Activated naive CD8-positive, alpha-beta T cell treated with anti-CD3 and anti-CD28 coated beads for 36 hours (primary cell): ENCODE results near the gene CISD1. TPM values are rescaled to one million over a fixed set of nuclear protein-coding genes. Genes with fewer than 3 reads are reported as not detected.

Source experiments
- DNase-seq: peaks from one replicate; pipeline ENCODE4 v3.0.0; 2021
- H3K27ac Mint-ChIP-seq: one replicate; pipeline ENCODE4 v1.8.0; 2022; ENCODE audit warnings: mild to moderate bottlenecking, moderate library complexity, mixed read lengths
- H3K27me3 Mint-ChIP-seq: one replicate; pipeline ENCODE4 v1.8.0; 2022; ENCODE audit warnings: mild to moderate bottlenecking, mixed read lengths
- H3K36me3 Mint-ChIP-seq: one replicate; pipeline ENCODE4 v1.8.0; 2021; ENCODE audit warnings: mild to moderate bottlenecking, mixed read lengths
- H3K4me1 Mint-ChIP-seq: one replicate; pipeline ENCODE4 v1.8.0; 2021; ENCODE audit warnings: mixed read lengths
- H3K4me3 Mint-ChIP-seq: one replicate; pipeline ENCODE4 v1.8.0; 2022; ENCODE audit warnings: mild to moderate bottlenecking, moderate library complexity, mixed read lengths
- H3K9me3 Mint-ChIP-seq: one replicate; pipeline ENCODE4 v1.8.0; 2022; ENCODE audit warnings: mixed read lengths
- total RNA-seq, 2 experiments: library from RNA; stranded (reverse); gene quantifications; one replicate each; pipeline ENCODE4 v1.2.3, GENCODE V29; 2021

CISD1 gene
- total RNA-seq, 2 experiments from 2014 or later, result 65.0 to 65.4 TPM

- H3K4me1 Mint-ChIP-seq, result peaks cover 46% of the 10 kb centered on the region
- peaks cover 9% of the 10 kb centered on the region for H3K9me3 Mint-ChIP-seq
- H3K36me3 Mint-ChIP-seq, result peaks cover 41% of the 10 kb centered on the region
- H3K27ac Mint-ChIP-seq, result peak overlapping the region; percentile 20
- no peak overlapping the region for H3K4me3 Mint-ChIP-seq
- no peaks in the 10 kb centered on the region for H3K27me3 Mint-ChIP-seq
- DNase-seq, result no peak
These were observed 9.5 kb downstream of the CISD1 start for GRCh38 chr10:58278274-58278961.

GRCh38 chr10:58278962-58279307 lies 10.0 kb downstream of the CISD1 start:
- Mint-ChIP-seq H3K27me3 (no peaks in the 10 kb centered on the region), H3K36me3 (peaks cover 42% of the 10 kb centered on the region), H3K4me1 (peaks cover 46% of the 10 kb centered on the region), H3K4me3 (no peak overlapping the region), H3K27ac (no peak overlapping the region), H3K9me3 (peaks cover 9% of the 10 kb centered on the region)
- DNase-seq, result no peak

DNA sequence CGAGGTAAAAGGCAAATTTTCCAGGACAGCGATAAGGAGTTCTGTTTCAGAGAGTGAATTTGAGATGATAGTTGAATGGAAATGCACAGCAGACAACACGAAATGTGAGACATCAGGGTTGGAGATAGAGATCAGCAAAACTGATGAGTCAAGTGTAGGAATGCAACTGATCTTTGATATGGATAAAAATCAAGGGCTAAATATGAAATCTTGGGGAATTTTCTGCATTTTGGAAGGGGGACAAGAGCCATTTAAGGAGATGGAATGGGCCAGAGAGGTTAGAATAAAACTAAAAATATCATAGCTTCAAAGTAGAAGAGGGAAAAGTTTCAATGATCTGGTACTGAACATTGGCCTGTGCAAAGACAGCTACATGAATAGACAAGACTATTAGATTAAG lies 11.5 kb downstream of the CISD1 start:
- Mint-ChIP-seq H3K4me1 (peaks cover 40% of the 10 kb centered on the region), H3K27me3 (no peaks in the 10 kb centered on the region), H3K27ac (peak overlapping the region; percentile 86), H3K9me3 (peaks cover 9% of the 10 kb centered on the region), H3K4me3 (no peak overlapping the region), H3K36me3 (peaks cover 42% of the 10 kb centered on the region)
- no peak for DNase-seq

GRCh38 chr10:58281092-58281752 lies 12.3 kb downstream of the CISD1 start:
- Mint-ChIP-seq H3K9me3 (peaks cover 9% of the 10 kb centered on the region), H3K27me3 (no peaks in the 10 kb centered on the region), H3K4me1 (peaks cover 40% of the 10 kb centered on the region), H3K27ac (peak overlapping the region; percentile 86), H3K4me3 (no peak overlapping the region), H3K36me3 (peaks cover 42% of the 10 kb centered on the region)
- DNase-seq, result no peak

DNA sequence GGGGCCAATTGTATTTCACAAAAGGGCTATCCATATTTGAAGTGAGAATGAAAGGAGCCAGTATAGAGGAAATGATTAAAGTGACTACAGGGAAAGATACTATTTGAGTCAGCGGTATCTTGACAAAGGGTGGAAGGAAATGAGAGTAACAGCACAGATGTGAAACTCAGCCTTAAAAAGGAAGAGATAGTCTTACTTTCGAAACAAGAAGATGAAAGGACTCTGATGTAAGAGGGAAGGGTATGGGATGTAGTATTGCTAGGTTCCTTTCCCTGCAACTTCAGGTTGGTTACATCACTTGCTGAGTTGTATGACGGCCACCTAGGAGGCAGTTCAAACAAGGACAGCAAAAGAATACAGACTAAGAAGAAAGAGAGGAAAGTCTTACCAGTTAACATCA lies 13.7 kb downstream of the CISD1 start:
- H3K27me3 Mint-ChIP-seq, result no peaks in the 10 kb centered on the region
- peaks cover 38% of the 10 kb centered on the region for H3K36me3 Mint-ChIP-seq
- H3K4me3 Mint-ChIP-seq, result peak overlapping the region; percentile 50
- H3K9me3 Mint-ChIP-seq, result peaks cover 9% of the 10 kb centered on the region
- peak; percentile 24 for DNase-seq
- peak overlapping the region; percentile 86 for H3K27ac Mint-ChIP-seq
- peaks cover 40% of the 10 kb centered on the region for H3K4me1 Mint-ChIP-seq

DNA sequence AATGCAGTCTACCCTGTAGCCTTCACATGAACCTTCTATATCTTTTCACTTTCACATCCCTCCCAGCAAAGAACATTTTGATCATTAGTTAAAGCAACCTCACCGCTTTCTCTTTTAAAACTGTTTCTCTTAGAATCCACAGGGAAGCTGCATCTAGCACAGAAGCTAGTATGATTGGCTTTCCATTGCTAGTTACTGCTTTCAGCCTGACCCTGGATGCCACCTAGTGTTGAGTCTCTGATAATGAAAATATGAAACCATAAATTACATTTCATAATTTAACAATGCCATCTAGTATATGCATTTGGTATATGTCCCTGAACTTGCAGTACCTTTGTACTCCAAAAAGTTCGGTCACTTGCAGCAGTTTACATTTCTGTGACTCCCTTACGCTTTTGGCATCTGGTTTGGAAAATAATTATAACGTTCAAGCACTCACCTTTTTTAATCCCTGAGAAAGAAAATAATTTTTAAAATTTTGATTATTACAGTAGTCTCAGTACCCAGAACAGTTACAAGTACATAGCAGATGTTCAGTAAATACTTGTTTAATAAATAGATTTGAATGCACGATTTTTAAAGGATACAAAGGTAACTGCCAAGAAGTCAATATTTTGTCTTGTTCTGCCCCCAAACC lies 22.7 kb downstream of the CISD1 start:
- peak overlapping the region; percentile 66 for H3K27ac Mint-ChIP-seq
- no peak overlapping the region for H3K4me3 Mint-ChIP-seq
- peaks cover 13% of the 10 kb centered on the region for H3K36me3 Mint-ChIP-seq
- H3K4me1 Mint-ChIP-seq, result peaks cover 5% of the 10 kb centered on the region
- no peaks in the 10 kb centered on the region for H3K27me3 Mint-ChIP-seq
- no peaks in the 10 kb centered on the region for H3K9me3 Mint-ChIP-seq
- DNase-seq, result peak; percentile 13

DNA sequence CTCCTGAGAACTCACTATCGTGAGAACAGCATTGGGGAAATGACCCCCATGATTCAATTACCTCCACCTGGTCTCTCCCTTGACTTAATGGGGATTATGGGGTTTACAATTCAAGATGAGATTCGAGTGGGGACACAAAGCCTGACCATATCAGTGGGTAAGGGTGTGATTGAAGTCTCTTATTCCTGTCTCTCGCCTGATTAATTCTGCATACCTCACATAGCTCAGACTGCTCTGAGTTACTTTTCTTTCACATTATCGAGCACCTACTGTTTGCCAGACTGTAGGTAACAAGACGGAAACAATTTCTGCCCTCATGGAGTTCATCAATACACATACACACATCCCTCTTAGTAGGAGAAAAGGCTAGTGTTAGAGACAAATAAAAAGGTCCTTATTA lies 25.0 kb downstream of the CISD1 start:
- Mint-ChIP-seq H3K4me3 (no peak overlapping the region), H3K36me3 (peaks cover 13% of the 10 kb centered on the region), H3K27ac (no peak overlapping the region), H3K4me1 (peaks cover 5% of the 10 kb centered on the region), H3K9me3 (no peaks in the 10 kb centered on the region), H3K27me3 (no peaks in the 10 kb centered on the region)
- DNase-seq, result no peak

DNA sequence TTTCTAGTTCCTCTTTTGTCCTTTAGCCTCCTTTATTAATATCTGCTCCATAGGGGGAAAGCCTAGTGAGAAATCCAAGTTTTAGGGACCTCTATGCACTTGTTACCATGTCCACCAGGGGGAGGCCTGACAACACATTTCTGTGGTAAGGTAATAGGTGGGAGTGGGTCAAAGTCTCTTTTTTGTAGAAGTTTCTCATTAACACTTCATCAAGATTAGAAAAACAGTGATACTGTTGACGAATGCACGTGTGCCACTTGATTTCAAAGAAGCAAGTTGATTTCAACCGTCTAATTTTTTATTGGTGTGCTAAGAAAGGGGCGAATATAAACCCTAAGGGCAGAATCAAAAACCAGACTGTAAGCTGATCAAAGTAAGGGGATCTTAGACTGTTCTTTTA lies 30.6 kb downstream of the CISD1 start:
- no peaks in the 10 kb centered on the region for H3K36me3 Mint-ChIP-seq
- no peak overlapping the region for H3K4me3 Mint-ChIP-seq
- H3K27me3 Mint-ChIP-seq, result peaks cover 10% of the 10 kb centered on the region
- DNase-seq, result peak; percentile 45
- no peak overlapping the region for H3K27ac Mint-ChIP-seq
- peaks cover 3% of the 10 kb centered on the region for H3K4me1 Mint-ChIP-seq
- H3K9me3 Mint-ChIP-seq, result no peaks in the 10 kb centered on the region

DNA sequence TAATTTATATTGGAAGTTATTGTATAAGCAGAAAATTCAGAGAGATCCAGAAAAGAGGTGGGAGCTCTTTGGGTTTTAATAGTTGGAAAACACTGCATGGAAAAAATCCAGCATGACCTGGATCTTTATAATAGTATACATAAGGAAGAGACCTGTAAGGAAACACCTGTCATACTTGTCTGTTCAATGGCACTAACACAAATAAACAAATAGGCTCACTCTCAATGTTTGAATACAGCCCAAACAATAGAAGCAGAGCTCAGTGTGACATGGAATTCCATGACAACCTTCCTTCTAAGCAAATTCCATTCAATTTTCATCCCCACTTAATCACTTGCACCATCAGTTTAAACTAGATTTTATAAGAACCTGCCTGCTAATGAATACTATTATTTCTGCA lies 31.7 kb downstream of the CISD1 start:
- Mint-ChIP-seq H3K27me3 (peaks cover 10% of the 10 kb centered on the region), H3K4me3 (no peak overlapping the region), H3K9me3 (no peaks in the 10 kb centered on the region), H3K4me1 (peaks cover 3% of the 10 kb centered on the region), H3K36me3 (no peaks in the 10 kb centered on the region), H3K27ac (no peak overlapping the region)
- no peak for DNase-seq

DNA sequence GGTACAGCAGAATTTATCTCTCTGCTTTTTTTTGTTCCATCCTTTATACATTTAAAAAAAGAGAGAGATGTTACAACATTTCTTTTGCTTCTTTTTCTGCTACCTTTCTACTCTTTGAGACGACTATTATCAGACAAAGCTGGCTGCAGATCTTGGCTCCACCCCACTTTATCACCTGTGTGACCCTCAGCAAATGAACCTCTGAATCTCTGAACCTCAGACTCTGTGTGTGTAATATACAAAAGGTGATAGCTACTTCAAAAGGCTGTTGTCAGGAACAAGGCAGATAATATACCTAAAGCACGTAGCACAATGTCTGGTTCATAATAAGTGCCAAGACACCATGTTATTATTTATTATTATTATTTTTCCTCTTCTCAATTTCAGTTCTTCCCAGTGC lies 33.3 kb downstream of the CISD1 start:
- DNase-seq, result no peak
- H3K4me3 Mint-ChIP-seq, result no peak overlapping the region
- no peaks in the 10 kb centered on the region for H3K9me3 Mint-ChIP-seq
- H3K27me3 Mint-ChIP-seq, result peaks cover 19% of the 10 kb centered on the region
- peaks cover 3% of the 10 kb centered on the region for H3K4me1 Mint-ChIP-seq
- no peaks in the 10 kb centered on the region for H3K36me3 Mint-ChIP-seq
- H3K27ac Mint-ChIP-seq, result no peak overlapping the region

DNA sequence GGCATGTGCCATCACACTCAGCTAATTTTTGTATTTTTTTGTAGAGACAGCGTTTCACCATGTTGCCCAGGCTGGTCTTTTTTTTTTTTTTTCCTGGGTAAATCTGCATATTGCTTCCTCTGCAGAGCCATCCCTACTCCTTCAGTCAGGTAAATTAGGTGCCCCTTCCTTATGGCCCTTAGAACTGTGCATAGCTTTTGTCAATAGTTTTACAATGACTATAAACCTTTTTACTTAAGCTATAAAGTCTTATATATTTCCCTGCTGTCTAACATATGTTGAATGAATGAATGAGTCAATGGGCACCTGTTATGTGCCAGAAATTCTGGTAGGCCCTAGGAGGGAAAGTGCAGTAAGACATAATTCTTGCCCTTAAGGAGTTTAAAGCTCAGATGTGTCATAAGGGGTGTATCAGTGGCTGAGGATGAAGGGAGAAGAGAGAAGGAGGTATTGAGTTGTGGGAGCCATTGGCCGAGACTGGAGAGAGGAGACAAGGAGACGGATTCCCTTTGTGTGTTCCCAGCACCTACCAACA lies 35.2 kb downstream of the CISD1 start:
- Mint-ChIP-seq H3K27ac (no peak overlapping the region), H3K27me3 (peaks cover 29% of the 10 kb centered on the region), H3K9me3 (no peaks in the 10 kb centered on the region), H3K4me1 (peaks cover 3% of the 10 kb centered on the region), H3K36me3 (no peaks in the 10 kb centered on the region), H3K4me3 (no peak overlapping the region)
- no peak for DNase-seq

DNA sequence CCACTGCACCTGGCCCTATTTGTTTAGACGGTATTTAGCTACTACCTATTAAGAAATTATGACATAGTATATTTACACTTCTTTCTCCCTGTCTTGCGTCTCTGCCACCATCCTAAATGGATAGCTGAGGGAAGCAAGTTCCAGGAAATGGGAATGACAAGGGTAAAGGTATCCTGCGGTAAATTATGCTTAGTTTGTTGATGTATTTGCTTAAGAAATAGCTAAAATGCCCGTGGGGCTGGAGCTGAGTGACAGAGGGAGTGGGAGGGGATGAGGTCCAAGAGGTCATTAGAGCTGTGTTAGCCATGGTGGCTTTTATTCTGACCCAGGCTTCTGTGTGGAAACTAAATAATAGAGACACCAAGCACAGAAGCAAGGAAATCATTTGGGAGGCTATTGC lies 36.9 kb downstream of the CISD1 start:
- Mint-ChIP-seq H3K4me1 (no peaks in the 10 kb centered on the region), H3K4me3 (no peak overlapping the region), H3K9me3 (no peaks in the 10 kb centered on the region), H3K27ac (no peak overlapping the region), H3K36me3 (no peaks in the 10 kb centered on the region), H3K27me3 (peaks cover 33% of the 10 kb centered on the region)
- no peak for DNase-seq

DNA sequence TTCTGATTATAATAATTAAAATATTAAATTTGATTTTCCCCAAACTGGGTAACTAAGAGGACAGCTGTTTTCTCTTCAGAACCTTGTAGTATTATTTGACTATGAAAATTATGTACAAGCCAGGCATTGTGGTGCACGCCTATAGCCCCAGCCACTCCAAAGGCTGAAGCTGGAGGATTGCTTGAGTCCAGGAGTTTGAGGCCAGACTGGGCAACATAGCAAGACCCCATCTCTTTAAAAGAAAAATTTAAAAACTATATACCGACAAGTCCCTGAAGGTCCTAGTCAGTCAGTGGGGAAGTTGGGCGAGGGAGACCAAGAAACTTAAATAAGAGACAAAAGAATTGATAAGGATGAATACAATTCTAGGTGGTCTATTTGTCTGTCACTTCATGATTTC lies 38.7 kb downstream of the CISD1 start:
- Mint-ChIP-seq H3K4me3 (no peak overlapping the region), H3K27ac (no peak overlapping the region), H3K4me1 (no peaks in the 10 kb centered on the region), H3K36me3 (no peaks in the 10 kb centered on the region), H3K9me3 (no peaks in the 10 kb centered on the region), H3K27me3 (peaks cover 30% of the 10 kb centered on the region)
- DNase-seq, result no peak

DNA sequence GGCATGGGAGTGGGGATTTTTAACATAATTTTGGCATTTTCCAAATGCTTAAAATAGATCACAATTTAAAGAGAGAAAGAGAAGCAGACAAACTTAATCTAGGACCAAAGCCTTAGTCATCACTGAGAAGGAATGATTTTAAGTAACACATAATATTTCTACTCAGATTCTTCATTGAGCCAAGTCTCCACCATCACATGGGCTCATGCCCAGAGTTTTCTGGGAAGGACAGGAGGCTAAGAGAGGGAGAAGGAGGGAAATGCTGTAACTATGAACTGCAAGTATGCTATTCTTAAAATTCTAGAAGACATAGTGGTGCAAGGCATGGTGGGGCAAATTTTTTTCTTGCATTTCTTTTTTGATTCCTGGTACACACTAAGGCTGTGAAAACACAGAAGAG lies 42.1 kb downstream of the CISD1 start:
- H3K27me3 Mint-ChIP-seq, result peaks cover 22% of the 10 kb centered on the region
- H3K4me3 Mint-ChIP-seq, result no peak overlapping the region
- no peak overlapping the region for H3K27ac Mint-ChIP-seq
- H3K36me3 Mint-ChIP-seq, result no peaks in the 10 kb centered on the region
- no peaks in the 10 kb centered on the region for H3K9me3 Mint-ChIP-seq
- no peak for DNase-seq
- no peaks in the 10 kb centered on the region for H3K4me1 Mint-ChIP-seq

DNA sequence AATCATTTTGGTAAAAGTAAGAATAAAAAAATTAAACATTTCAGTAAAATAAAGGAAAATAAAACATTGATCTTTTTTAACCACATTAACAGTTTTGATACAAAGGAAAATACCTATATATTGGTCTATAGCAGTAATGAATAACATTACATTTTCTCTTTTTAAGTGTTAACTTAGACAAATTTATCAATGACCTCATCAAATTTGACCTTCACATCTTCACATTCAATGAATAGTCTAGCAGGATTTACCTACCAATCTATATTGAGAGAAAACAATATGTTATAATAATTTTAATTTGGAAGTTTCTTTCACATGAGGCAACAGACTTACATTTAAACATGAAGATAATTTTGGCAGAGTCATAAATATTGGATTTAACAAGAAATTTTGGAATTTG lies 47.9 kb downstream of the CISD1 start:
- Mint-ChIP-seq H3K4me1 (no peaks in the 10 kb centered on the region), H3K4me3 (no peak overlapping the region), H3K27me3 (peaks cover 3% of the 10 kb centered on the region), H3K36me3 (no peaks in the 10 kb centered on the region), H3K9me3 (no peaks in the 10 kb centered on the region), H3K27ac (no peak overlapping the region)
- no peak for DNase-seq
